ENCODE measurements around the gene GAS2L1. TPM values are rescaled to one million over a fixed set of nuclear protein-coding genes. Genes with fewer than 3 reads are reported as not detected.
A peak's percentile ranks its signal among the peaks of the same experiment; 100 is the strongest.

Gene GAS2L1
- total RNA-seq, 3 donors from 2014 or later = 19.7 to 34.7 (median 24.7) TPM

DNA sequence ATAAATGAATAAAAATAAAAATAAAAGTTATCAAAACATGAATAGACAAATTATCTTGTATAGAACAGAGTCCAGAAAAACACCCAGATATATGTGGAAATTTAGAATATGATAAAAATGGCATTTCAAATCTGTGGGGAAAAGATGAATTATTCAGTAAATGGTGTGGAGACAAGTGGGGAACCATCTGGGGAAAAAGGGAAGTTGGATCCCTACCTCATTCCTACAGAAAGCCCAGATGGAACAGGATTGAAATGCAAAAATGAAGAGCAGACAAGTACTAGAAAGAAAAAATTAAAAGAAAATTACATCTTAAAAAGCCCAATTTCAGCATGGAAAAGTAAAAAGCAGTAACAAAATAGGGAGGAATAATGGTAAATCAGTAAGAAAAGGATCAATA is 17.2 kb downstream of the GAS2L1 start:
- Histone ChIP-seq H3K9me3 (no peaks in the 10 kb centered on the region), H3K4me3 (no peak overlapping the region), H3K36me3 (ENCODE audit: low read depth) (peaks cover 3% of the 10 kb centered on the region), H3K4me1 (ENCODE audit: low read depth) (no peaks in the 10 kb centered on the region)
- intact Hi-C loops (cut with DNase I, micrococcal nuclease) = no loop called here
- no peak for TF ChIP-seq CTCF (IDR thresholded peaks at IDR 0.05)
- ATAC-seq (no peak), DNase-seq (no peak)

- H3K4me3 ChIP-seq = no peak overlapping the region
- H3K36me3 ChIP-seq (ENCODE audit: low read depth) = peaks cover 3% of the 10 kb centered on the region
- no peaks in the 10 kb centered on the region for H3K4me1 ChIP-seq (ENCODE audit: low read depth)
- DNase-seq (no peak), ATAC-seq (no peak)
- H3K9me3 ChIP-seq = no peaks in the 10 kb centered on the region
- intact Hi-C loops (cut with DNase I, micrococcal nuclease) = no loop called here
- TF ChIP-seq CTCF (IDR thresholded peaks at IDR 0.05) = no peak
Measured at GRCh38 chr22:29325356-29325755, 18.9 kb downstream of the GAS2L1 start.

DNA sequence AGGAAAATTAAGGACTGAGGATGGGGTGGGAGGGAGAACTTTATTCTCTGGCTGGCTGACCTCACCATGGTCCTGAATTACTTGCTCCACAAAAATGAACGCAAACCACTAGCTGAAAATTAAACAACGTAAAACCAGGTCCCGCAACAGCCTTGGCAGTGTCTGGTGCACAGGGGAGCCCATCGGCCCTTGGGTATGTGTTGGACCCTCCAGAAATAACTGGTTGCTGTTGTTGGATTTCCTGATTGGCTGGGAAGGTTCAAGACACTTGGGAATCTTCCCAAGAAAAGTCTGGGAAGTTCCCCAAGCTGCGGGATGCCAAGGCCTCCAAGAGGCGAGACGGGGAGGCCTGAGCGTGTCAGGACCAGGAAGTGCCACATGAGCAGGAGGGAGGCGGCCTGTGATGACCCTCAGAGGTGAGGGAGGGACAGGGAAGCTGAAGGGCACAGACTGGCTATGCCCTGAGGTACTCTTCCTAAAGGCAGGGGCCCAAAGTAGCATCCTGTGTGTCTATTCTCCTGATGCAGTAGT is 19.4 kb downstream of the GAS2L1 start:
- Histone ChIP-seq H3K4me1 (ENCODE audit: low read depth) (no peaks in the 10 kb centered on the region), H3K4me3 (no peak overlapping the region), H3K9me3 (no peaks in the 10 kb centered on the region), H3K36me3 (ENCODE audit: low read depth) (peaks cover 3% of the 10 kb centered on the region)
- TF ChIP-seq CTCF (IDR thresholded peaks at IDR 0.05) = no peak
- DNase-seq (peak in 1 of 3 donors; percentile 50), ATAC-seq (no peak)
- intact Hi-C loops (cut with DNase I, micrococcal nuclease) = no loop called here

DNA sequence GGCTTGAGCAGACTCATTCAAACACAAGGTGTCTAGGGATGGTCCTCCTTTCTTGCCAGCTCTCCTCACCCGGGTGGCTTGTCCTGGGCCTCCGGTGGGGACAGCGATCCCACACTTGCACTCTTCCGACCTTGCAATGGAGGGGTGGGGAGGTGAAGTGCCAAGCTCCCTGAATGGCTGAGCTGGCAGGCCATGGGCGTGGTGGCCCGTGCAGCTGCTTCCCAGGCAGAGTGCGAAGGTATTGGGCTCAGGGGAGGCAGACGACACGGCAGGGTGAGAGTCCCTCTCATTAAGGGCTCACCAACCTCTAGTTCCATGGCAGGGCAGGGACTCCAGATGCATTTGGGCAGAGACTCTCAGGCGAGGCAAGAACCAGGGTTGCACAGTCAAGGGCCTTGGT is 20.0 kb downstream of the GAS2L1 start:
- Histone ChIP-seq H3K4me1 (ENCODE audit: low read depth) (no peaks in the 10 kb centered on the region), H3K36me3 (ENCODE audit: low read depth) (peaks cover 3% of the 10 kb centered on the region), H3K4me3 (no peak overlapping the region), H3K9me3 (no peaks in the 10 kb centered on the region)
- intact Hi-C loops (cut with DNase I, micrococcal nuclease) = no loop called here
- ATAC-seq = no peak
- no peak for TF ChIP-seq CTCF (IDR thresholded peaks at IDR 0.05)
- DNase-seq = peak in 1 of 3 donors; percentile 38

GRCh38 chr22:29327089-29327764 is 20.8 kb downstream of the GAS2L1 start:
- TF ChIP-seq CTCF (IDR thresholded peaks at IDR 0.05) = no peak
- Histone ChIP-seq H3K4me3 (no peak overlapping the region), H3K4me1 (ENCODE audit: low read depth) (no peaks in the 10 kb centered on the region), H3K9me3 (no peaks in the 10 kb centered on the region), H3K36me3 (ENCODE audit: low read depth) (peaks cover 3% of the 10 kb centered on the region)
- DNase-seq (peak in 1 of 3 donors; percentile 47), ATAC-seq (no peak)
- intact Hi-C loops (cut with DNase I, micrococcal nuclease) = no loop called here

All from mucosa of descending colon (tissue), 3 donors.